HEK293T (cell line): ENCODE measurements around the gene AKNA.

Experiments used
- CTCF ChIA-PET: fragments of 350-600 bp; formaldehyde crosslinking; extraction: SDS; loops from one replicate; lab custom pipeline; 2021; ENCODE audit warnings: antibody characterized with exemption, inconsistent platforms; lab: Yijun Ruan, JAX
- POLR2A ChIA-PET: fragments of 350-600 bp; formaldehyde crosslinking; extraction: SDS; loops from one replicate; lab custom pipeline; 2020; ENCODE audit warnings: antibody characterized with exemption, inconsistent platforms; lab: Yijun Ruan, JAX
- DNase-seq: peaks from one replicate; pipeline ENCODE4 v3.0.0; 2012; ENCODE audit warnings: mixed read lengths; ENCODE audit errors: extremely low spot score
- ARNT ChIP-seq: fragments of 450-650 bp; IDR thresholded peaks from 2 replicates; pipeline ENCODE4 v1.6.1; 2017; ENCODE audit warnings: mild to moderate bottlenecking
- BHLHE40 ChIP-seq: fragments of 450-650 bp; IDR thresholded peaks from 2 replicates; pipeline ENCODE4 v1.6.1; 2016; ENCODE audit warnings: mild to moderate bottlenecking, moderate library complexity, borderline replicate concordance
- CTBP1 ChIP-seq: fragments of 450-650 bp; IDR thresholded peaks from 2 replicates; pipeline ENCODE4 v1.6.1; 2016; ENCODE audit warnings: borderline replicate concordance
- ELF4 ChIP-seq: fragments of 450-650 bp; IDR thresholded peaks from 2 replicates; pipeline ENCODE4 v1.6.1; 2017; ENCODE audit warnings: antibody characterized with exemption
- FOXA1 ChIP-seq: fragments of 450-650 bp; IDR thresholded peaks from 2 replicates; pipeline ENCODE4 v1.6.1; 2016; ENCODE audit warnings: mild to moderate bottlenecking
- FOXK2 ChIP-seq: fragments of 450-650 bp; IDR thresholded peaks from 2 replicates; pipeline ENCODE4 v1.6.1; 2016; ENCODE audit warnings: mild to moderate bottlenecking
- FOXM1 ChIP-seq: fragments of 450-650 bp; IDR thresholded peaks from 2 replicates; pipeline ENCODE4 v1.6.1; 2017; ENCODE audit warnings: mild to moderate bottlenecking, borderline replicate concordance
- HDGF ChIP-seq: fragments of 450-650 bp; IDR thresholded peaks from 2 replicates; pipeline ENCODE4 v1.6.1; 2017; ENCODE audit warnings: antibody characterized with exemption, borderline replicate concordance
- L3MBTL2 ChIP-seq: fragments of 450-650 bp; conservative IDR thresholded peaks from 2 replicates; pipeline ENCODE4 v1.6.1; 2016; ENCODE audit warnings: mild to moderate bottlenecking
- LEF1 ChIP-seq: fragments of 450-650 bp; IDR thresholded peaks from 2 replicates; pipeline ENCODE4 v1.6.1; 2017; ENCODE audit warnings: mild to moderate bottlenecking, borderline replicate concordance
- NFRKB ChIP-seq: fragments of 450-650 bp; IDR thresholded peaks from 2 replicates; pipeline ENCODE4 v1.6.1; 2016; ENCODE audit warnings: mild to moderate bottlenecking, moderate library complexity
- PKNOX1 ChIP-seq: fragments of 450-650 bp; IDR thresholded peaks from 2 replicates; pipeline ENCODE4 v1.6.1; 2016
- SP1 ChIP-seq: fragments of 450-650 bp; IDR thresholded peaks from 2 replicates; pipeline ENCODE4 v1.6.1; 2017
- SUZ12 ChIP-seq: fragments of 450-650 bp; IDR thresholded peaks from 2 replicates; pipeline ENCODE4 v1.6.1; 2016; ENCODE audit warnings: mild to moderate bottlenecking
- TARDBP ChIP-seq: fragments of 450-650 bp; IDR thresholded peaks from 2 replicates; pipeline ENCODE4 v1.6.1; 2016
- ZNF384 ChIP-seq: fragments of 450-650 bp; IDR thresholded peaks from 2 replicates; pipeline ENCODE4 v1.6.1; 2016

The AKNA gene

GRCh38 chr9:114302727-114303126, 85.1 kb downstream of the AKNA start:
- TF ChIP-seq TARDBP: no peak
- no peak for TF ChIP-seq FOXM1
- no peak for TF ChIP-seq SP1
- TF ChIP-seq LEF1: no peak
- TF ChIP-seq ARNT: no peak
- no peak for TF ChIP-seq ELF4
- TF ChIP-seq PKNOX1: no peak
- TF ChIP-seq HDGF: no peak
- TF ChIP-seq BHLHE40: no peak
- no peak for TF ChIP-seq L3MBTL2
- no peak for TF ChIP-seq ZNF384
- TF ChIP-seq SUZ12: no peak
- no peak for DNase-seq
- POLR2A ChIA-PET: no interaction called here
- CTCF ChIA-PET: no interaction called here

- ChIA-PET CTCF (no interaction called here), POLR2A (no interaction called here)
- DNase-seq: no peak
- TF ChIP-seq HDGF (no peak), L3MBTL2 (no peak), BHLHE40 (no peak), ARNT (no peak), SUZ12 (no peak), FOXM1 (no peak), SP1 (no peak), FOXA1 (no peak), ELF4 (no peak), LEF1 (no peak), ZNF384 (no peak), FOXK2 (no peak), TARDBP (no peak), NFRKB (no peak), PKNOX1 (no peak), CTBP1 (no peak)
Measured at GRCh38 chr9:114301798-114302565, 85.8 kb downstream of the AKNA start.

- ChIA-PET CTCF (no interaction called here), POLR2A (no interaction called here)
- TF ChIP-seq HDGF (no peak), FOXA1 (no peak), L3MBTL2 (no peak), SP1 (no peak), TARDBP (no peak), SUZ12 (no peak), FOXM1 (no peak), ELF4 (no peak), ZNF384 (no peak), CTBP1 (no peak), FOXK2 (no peak), LEF1 (no peak), ARNT (no peak), PKNOX1 (no peak), BHLHE40 (no peak)
- no peak for DNase-seq
Measured at GRCh38 chr9:114300846-114301797, 86.7 kb downstream of the AKNA start.

- no peak for DNase-seq
- CTCF ChIA-PET: interaction anchor here (0.9 to 1.1 kb wide), 2 partner anchors 9 to 218 kb away, joined by 4 to 9 read pairs; no protein-coding TSS in a partner anchor
- no peak for TF ChIP-seq ZNF384
- POLR2A ChIA-PET: no interaction called here
Measured at GRCh38 chr9:114300153-114300845, 87.5 kb downstream of the AKNA start.

GRCh38 chr9:114299286-114300152, 88.3 kb downstream of the AKNA start:
- ChIA-PET POLR2A (no interaction called here), CTCF (interaction anchor here (0.9 to 1.5 kb wide), 3 partner anchors 8 to 217 kb away, joined by 4 to 9 read pairs (median 5); no protein-coding TSS in a partner anchor)
- no peak for TF ChIP-seq SUZ12
- no peak for TF ChIP-seq ARNT
- TF ChIP-seq SP1: no peak
- TF ChIP-seq FOXM1: no peak
- no peak for TF ChIP-seq TARDBP
- no peak for TF ChIP-seq ELF4
- DNase-seq: no peak
